HG02759 (cell line): ENCODE data around the gene CENPB.
"Not testable (repeated sequence)": the region's sequence is repeated elsewhere in the genome, so short reads cannot be mapped to it uniquely, and the experiment has no call there.

Experiments used
- ATAC-seq: cut with Tn5 transposase; IDR thresholded peaks from one replicate; pipeline ENCODE4 v1.9.1; 2021; ENCODE audit warnings: mild to moderate bottlenecking, moderate library complexity; ENCODE audit not compliant: unreplicated experiment

Gene CENPB

GRCh38 chr20:3811467-3812258 lies 25.1 kb upstream of the CENPB start:
- ATAC-seq = peak; percentile 59

- ATAC-seq = no peak
These were observed 22.0 kb upstream of the CENPB start for GRCh38 chr20:3808544-3808943.

- ATAC-seq = no peak
These were observed 18.2 kb upstream of the CENPB start for GRCh38 chr20:3804781-3805180.

GRCh38 chr20:3804254-3804751 lies 17.8 kb upstream of the CENPB start:
- ATAC-seq = no peak

- no peak for ATAC-seq
These were observed 17.3 kb upstream of the CENPB start for GRCh38 chr20:3803854-3804253.

GRCh38 chr20:3803289-3803688 lies 16.7 kb upstream of the CENPB start:
- no peak for ATAC-seq

GRCh38 chr20:3802524-3803239 lies 16.1 kb upstream of the CENPB start:
- ATAC-seq = no peak

GRCh38 chr20:3801846-3802245 lies 15.3 kb upstream of the CENPB start:
- no peak for ATAC-seq

GRCh38 chr20:3801299-3801698 lies 14.8 kb upstream of the CENPB start:
- ATAC-seq = no peak

- ATAC-seq = no peak
These were observed 14.3 kb upstream of the CENPB start for GRCh38 chr20:3800878-3801260.

- ATAC-seq = no peak
These were observed 13.8 kb upstream of the CENPB start for GRCh38 chr20:3800256-3800877.

GRCh38 chr20:3798908-3799248 lies 12.3 kb upstream of the CENPB start:
- no peak for ATAC-seq

GRCh38 chr20:3798373-3798768 lies 11.8 kb upstream of the CENPB start:
- ATAC-seq = no peak

- no peak for ATAC-seq
These were observed 11.2 kb upstream of the CENPB start for GRCh38 chr20:3797592-3798372.

- no peak for ATAC-seq
These were observed 10.6 kb upstream of the CENPB start for GRCh38 chr20:3797226-3797545.

- peak; percentile 2 for ATAC-seq
These were observed 10.1 kb upstream of the CENPB start for GRCh38 chr20:3796477-3797225.

- peak; percentile 69 for ATAC-seq
These were observed 9.2 kb upstream of the CENPB start, which contains the start of gene CDC25B for GRCh38 chr20:3795511-3796468. CDC25B (plus strand) TSS chr20:3796310; CDS start chr20:3796532, 222 bp downstream.

GRCh38 chr20:3794701-3795420 lies 8.3 kb upstream of the CENPB start:
- ATAC-seq = no peak

GRCh38 chr20:3794168-3794567 lies 7.6 kb upstream of the CENPB start:
- ATAC-seq = not testable (repeated sequence)
